ENCODE data around the gene CAPN15.

Gene CAPN15

GRCh38 chr16:548586-548985 is 21.1 kb downstream of the CAPN15 start:
- DNase-seq: no peak

GRCh38 chr16:549544-550263 is 22.2 kb downstream of the CAPN15 start:
- DNase-seq: no peak

GRCh38 chr16:551210-551609 is 23.7 kb downstream of the CAPN15 start:
- no peak for DNase-seq

GRCh38 chr16:552171-552570 is 24.7 kb downstream of the CAPN15 start:
- no peak for DNase-seq

GRCh38 chr16:553601-554296 is 26.2 kb downstream of the CAPN15 start:
- DNase-seq: no peak

- no peak for DNase-seq
Observed at GRCh38 chr16:554297-554621, 26.7 kb downstream of the CAPN15 start.

GRCh38 chr16:554640-555365 is 27.3 kb downstream of the CAPN15 start:
- no peak for DNase-seq

GRCh38 chr16:555528-556473 is 28.3 kb downstream of the CAPN15 start:
- DNase-seq: no peak

GRCh38 chr16:556474-557173 is 29.1 kb downstream of the CAPN15 start:
- no peak for DNase-seq

- no peak for DNase-seq
Observed at GRCh38 chr16:557463-558297, 30.2 kb downstream of the CAPN15 start.

GRCh38 chr16:558298-559020 is 30.9 kb downstream of the CAPN15 start:
- DNase-seq: no peak

GRCh38 chr16:559021-559380 is 31.5 kb downstream of the CAPN15 start:
- no peak for DNase-seq

GRCh38 chr16:559411-560203 is 32.1 kb downstream of the CAPN15 start:
- DNase-seq: no peak

GRCh38 chr16:560204-560700 is 32.7 kb downstream of the CAPN15 start, which contains the start of gene PRR35:
TSS of gene PRR35 (plus strand) at chr16:560394. CDS start at chr16:563295, 2,901 bp downstream.
- no peak for DNase-seq

GRCh38 chr16:560701-561412 is 33.3 kb downstream of the CAPN15 start:
- no peak for DNase-seq

- DNase-seq: no peak
Observed at GRCh38 chr16:561413-561794, 33.9 kb downstream of the CAPN15 start.

- no peak for DNase-seq
Observed at GRCh38 chr16:561957-562938, 34.7 kb downstream of the CAPN15 start.

Data from SHP77 treated with DMSO at 0.1 percent for 48 hours (cell line).